ENCODE measurements around the gene CHRNB2. TPM values are rescaled to one million over a fixed set of nuclear protein-coding genes. Genes with fewer than 3 reads are reported as not detected.

CHRNB2 gene
- total and polyA plus RNA-seq, 9 of the 15 experiments (the other 6 are each of a cell fraction or from before 2014, with no cell fraction given), result 0.01 TPM; not detected in 8

DNA sequence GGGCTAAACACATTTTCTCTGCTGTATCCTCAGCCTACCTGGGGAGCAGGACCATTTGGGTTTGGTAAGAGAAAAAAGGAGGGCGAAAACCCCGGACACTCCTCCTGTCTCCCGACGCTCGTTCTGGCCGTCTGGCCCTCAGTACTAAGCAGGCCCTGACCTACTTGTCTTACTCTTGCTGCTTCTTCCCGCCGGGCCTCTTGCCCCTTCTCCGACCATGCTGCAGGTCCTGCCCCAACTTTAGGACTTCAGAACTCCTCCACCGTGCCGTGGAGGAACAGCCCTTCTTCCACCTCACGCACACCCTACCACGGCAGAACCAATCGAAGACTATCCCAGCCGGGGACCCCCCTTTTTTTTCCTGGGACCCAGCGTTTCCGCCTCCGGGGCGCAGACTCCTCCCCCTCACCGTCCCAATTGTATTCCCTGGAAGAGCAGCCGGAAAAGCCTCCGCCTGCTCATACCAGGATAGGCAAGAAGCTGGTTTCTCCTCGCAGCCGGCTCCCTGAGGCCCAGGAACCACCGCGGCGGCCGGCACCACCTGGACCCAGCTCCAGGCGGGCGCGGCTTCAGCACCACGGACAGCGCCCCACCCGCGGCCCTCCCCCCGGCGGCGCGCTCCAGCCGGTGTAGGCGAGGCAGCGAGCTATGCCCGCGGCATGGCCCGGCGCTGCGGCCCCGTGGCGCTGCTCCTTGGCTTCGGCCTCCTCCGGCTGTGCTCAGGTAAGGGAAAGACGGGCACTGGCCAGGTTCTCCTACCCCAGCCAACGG is at the start of gene CHRNB2 (continued):
- TF ChIP-seq FOXA3 (CRISPR knock-in tag; conservative IDR thresholded peaks at IDR 0.05 in 1 of 2, IDR thresholded peaks at IDR 0.05 in 1 of 2), result peak in 1 of 2 experiments; percentile 62; a peak in 1 of 4 replicates
- TF ChIP-seq IFI16 (CRISPR knock-in tag; IDR thresholded peaks at IDR 0.05), result no peak
- TF ChIP-seq MEF2A (IDR thresholded peaks at IDR 0.05; ENCODE audit: control insufficient read depth, low read depth, low read length), result no peak
- TF ChIP-seq CHCHD3 (CRISPR knock-in tag; IDR thresholded peaks at IDR 0.05), result no peak
- TF ChIP-seq, protein P1, sequence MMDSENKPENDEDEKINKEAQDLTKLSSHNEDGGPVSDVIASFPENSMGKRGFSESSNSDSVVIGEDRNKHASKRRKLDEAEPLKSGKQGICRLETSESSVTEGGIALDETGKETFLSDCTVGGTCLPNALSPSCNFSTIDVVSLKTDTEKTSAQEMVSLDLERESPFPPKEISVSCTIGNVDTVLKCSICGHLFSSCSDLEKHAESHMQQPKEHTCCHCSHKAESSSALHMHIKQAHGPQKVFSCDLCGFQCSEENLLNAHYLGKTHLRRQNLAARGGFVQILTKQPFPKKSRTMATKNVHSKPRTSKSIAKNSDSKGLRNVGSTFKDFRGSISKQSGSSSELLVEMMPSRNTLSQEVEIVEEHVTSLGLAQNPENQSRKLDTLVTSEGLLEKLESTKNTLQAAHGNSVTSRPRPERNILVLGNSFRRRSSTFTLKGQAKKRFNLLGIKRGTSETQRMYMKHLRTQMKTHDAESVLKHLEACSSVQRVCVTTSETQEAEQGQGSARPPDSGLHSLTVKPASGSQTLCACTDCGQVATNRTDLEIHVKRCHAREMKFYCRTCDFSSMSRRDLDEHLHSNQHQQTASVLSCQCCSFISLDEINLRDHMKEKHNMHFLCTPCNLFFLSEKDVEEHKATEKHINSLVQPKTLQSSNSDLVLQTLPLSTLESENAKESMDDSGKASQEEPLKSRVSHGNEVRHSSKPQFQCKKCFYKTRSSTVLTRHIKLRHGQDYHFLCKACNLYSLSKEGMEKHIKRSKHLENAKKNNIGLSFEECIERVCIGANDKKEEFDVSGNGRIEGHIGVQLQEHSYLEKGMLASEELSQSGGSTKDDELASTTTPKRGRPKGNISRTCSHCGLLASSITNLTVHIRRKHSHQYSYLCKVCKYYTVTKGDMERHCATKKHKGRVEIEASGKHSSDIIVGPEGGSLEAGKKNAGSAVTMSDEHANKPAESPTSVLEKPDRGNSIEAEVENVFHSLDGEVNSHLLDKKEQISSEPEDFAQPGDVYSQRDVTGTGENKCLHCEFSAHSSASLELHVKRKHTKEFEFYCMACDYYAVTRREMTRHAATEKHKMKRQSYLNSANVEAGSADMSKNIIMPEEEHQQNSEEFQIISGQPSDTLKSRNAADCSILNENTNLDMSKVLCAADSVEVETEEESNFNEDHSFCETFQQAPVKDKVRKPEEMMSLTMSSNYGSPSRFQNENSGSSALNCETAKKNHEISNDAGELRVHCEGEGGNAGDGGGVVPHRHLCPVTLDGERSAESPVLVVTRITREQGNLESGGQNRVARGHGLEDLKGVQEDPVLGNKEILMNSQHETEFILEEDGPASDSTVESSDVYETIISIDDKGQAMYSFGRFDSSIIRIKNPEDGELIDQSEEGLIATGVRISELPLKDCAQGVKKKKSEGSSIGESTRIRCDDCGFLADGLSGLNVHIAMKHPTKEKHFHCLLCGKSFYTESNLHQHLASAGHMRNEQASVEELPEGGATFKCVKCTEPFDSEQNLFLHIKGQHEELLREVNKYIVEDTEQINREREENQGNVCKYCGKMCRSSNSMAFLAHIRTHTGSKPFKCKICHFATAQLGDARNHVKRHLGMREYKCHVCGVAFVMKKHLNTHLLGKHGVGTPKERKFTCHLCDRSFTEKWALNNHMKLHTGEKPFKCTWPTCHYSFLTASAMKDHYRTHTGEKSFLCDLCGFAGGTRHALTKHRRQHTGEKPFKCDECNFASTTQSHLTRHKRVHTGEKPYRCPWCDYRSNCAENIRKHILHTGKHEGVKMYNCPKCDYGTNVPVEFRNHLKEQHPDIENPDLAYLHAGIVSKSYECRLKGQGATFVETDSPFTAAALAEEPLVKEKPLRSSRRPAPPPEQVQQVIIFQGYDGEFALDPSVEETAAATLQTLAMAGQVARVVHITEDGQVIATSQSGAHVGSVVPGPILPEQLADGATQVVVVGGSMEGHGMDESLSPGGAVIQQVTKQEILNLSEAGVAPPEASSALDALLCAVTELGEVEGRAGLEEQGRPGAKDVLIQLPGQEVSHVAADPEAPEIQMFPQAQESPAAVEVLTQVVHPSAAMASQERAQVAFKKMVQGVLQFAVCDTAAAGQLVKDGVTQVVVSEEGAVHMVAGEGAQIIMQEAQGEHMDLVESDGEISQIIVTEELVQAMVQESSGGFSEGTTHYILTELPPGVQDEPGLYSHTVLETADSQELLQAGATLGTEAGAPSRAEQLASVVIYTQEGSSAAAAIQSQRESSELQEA (IDR thresholded peaks at IDR 0.05; ENCODE audit: low read depth), result no peak
- TF ChIP-seq SP2 (IDR thresholded peaks at IDR 0.05; ENCODE audit: extremely low read depth, low read depth, low read length, poor library complexity, severe bottlenecking), result no peak
- TF ChIP-seq CBX3 (IDR thresholded peaks at IDR 0.05; ENCODE audit: borderline replicate concordance in 1 of 2, low read length in 2 of 2), result no peak
- TF ChIP-seq E2F3 (CRISPR knock-in tag; IDR thresholded peaks at IDR 0.05), result peak; percentile 55; the same call in 1 of the 2 replicates
- no peak for TF ChIP-seq SMAD2 (IDR thresholded peaks at IDR 0.05; ENCODE audit: low read depth, low read length)
- TF ChIP-seq RBM34 (IDR thresholded peaks at IDR 0.05; ENCODE audit: borderline replicate concordance, insufficient read depth, low read length), result no peak
- no peak for TF ChIP-seq HMGN3 (IDR thresholded peaks at IDR 0.05; ENCODE audit: borderline replicate concordance, extremely low read depth, insufficient read length, low read depth, low read length)
- TF ChIP-seq ZBTB7A (IDR thresholded peaks at IDR 0.05; ENCODE audit: borderline replicate concordance, control insufficient read depth, low read depth, low read length), result peak; percentile 41; the same call in 1 of the 2 replicates
- no peak for TF ChIP-seq ZSCAN32 (CRISPR knock-in tag; IDR thresholded peaks at IDR 0.05)
- TF ChIP-seq STAG1 (CRISPR knock-in tag; IDR thresholded peaks at IDR 0.05; ENCODE audit: borderline replicate concordance), result peak; percentile 64
- TF ChIP-seq TRIM24 (IDR thresholded peaks at IDR 0.05), result no peak
